GM13976 (cell line): ENCODE measurements around the gene EFNB1.

Experiments
- DNase-seq: peaks from one replicate; pipeline ENCODE4 v3.0.0; 2012; ENCODE audit warnings: low spot score
- in situ Hi-C: fragments of 300-500 bp; cut with MboI; formaldehyde crosslinking; loops from one replicate; pipeline ENCODE4 v1.12.0; 2022; ENCODE audit warnings: low sequenced_read_pairs, mixed read lengths, inconsistent platforms; ENCODE audit not compliant: unreplicated experiment
- TF ChIP-seq, protein P1 (sequence below): IDR thresholded peaks from 2 replicates; pipeline ENCODE4 v1.5.1; 2012; ENCODE audit warnings: borderline replicate concordance, mild to moderate bottlenecking; ENCODE audit not compliant: insufficient read depth; ENCODE audit errors: extremely low read depth, missing control alignments, control extremely low read depth

The EFNB1 gene

DNA sequence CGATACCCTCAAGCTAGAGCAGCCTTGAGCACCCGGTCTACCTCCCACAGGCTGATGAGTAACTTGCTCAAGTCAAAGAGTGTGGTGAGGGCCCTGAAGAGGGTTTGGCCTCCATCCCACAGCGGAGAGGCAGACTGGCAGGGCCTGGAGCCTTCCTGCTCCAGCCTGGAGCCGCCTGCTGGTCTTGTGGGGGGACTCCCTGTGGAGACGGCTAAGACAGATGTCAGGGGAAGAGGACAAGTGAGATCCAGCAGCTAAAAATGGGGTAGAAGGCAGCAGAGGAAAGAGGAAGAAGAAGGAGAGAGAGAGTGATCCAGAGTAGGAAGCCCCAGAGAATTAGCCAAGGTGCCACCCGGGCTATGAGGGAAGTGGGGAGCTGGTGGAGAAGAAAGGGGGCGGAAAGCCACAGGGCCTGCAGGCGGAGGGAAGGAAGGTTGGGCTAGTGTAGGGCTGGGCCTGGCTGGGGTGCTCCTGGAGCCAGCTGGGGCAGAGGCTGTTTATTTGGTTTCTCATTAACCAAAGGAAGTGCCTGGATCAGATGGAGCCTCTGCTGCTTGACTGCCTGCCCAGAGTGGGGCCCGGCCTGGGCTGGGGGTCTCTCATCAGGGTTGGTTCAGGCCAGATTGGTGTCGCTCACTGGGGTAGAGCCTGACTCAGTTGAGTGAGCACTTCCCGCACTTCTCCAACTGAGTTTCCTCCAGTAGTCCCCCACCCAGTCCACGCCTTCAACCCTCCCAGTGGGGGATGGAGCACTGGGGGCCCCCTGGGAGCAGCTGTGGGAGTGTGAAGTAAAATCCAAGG, 14.2 kb downstream of the EFNB1 start:
- in situ Hi-C loops, result no loop called here
- TF ChIP-seq, protein P1, sequence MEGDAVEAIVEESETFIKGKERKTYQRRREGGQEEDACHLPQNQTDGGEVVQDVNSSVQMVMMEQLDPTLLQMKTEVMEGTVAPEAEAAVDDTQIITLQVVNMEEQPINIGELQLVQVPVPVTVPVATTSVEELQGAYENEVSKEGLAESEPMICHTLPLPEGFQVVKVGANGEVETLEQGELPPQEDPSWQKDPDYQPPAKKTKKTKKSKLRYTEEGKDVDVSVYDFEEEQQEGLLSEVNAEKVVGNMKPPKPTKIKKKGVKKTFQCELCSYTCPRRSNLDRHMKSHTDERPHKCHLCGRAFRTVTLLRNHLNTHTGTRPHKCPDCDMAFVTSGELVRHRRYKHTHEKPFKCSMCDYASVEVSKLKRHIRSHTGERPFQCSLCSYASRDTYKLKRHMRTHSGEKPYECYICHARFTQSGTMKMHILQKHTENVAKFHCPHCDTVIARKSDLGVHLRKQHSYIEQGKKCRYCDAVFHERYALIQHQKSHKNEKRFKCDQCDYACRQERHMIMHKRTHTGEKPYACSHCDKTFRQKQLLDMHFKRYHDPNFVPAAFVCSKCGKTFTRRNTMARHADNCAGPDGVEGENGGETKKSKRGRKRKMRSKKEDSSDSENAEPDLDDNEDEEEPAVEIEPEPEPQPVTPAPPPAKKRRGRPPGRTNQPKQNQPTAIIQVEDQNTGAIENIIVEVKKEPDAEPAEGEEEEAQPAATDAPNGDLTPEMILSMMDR, result no peak
- DNase-seq, result no peak

DNA sequence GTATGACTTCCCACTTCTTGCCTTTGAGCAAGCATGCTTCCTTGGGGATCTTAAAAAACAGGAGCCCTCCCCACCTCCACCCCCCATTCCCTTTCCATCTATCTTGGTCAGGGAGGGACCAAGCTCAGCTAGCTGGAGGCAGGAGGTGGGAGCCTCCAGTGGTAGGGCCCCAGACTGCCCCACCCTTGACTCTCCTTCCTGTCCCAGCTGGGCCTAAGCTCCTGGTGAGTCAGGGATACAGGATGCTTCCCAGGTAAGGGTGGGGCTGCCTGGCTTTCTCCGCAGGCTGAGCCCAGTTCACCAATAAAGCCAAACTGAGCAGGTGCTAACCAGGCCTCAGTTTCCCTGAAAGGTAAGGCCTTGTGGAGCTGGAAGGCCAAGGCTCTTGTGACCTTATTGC, 15.2 kb downstream of the EFNB1 start:
- TF ChIP-seq, protein P1, result no peak
- DNase-seq, result no peak
- in situ Hi-C loops, result no loop called here

DNA sequence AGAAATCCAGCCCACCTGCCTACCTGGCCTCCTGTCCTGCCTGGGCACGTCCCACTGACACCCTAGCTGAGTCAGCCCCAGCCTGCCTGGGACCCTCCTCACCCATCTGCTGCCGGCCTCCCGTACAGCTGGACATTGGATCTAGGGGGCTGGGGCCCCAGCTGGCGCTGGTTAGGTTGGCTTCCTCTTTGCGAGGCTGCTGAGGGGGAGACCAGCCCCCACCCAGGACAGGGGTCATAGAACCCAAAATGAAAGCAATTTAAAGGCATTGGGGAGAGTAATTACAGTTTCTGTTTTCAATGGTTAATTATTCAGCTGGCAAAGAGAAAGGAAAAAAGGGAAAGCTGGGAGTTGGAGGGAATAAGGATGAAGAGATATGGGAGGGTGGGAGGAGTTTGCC, 15.8 kb downstream of the EFNB1 start:
- TF ChIP-seq, protein P1, result no peak
- in situ Hi-C loops, result no loop called here
- no peak for DNase-seq

DNA sequence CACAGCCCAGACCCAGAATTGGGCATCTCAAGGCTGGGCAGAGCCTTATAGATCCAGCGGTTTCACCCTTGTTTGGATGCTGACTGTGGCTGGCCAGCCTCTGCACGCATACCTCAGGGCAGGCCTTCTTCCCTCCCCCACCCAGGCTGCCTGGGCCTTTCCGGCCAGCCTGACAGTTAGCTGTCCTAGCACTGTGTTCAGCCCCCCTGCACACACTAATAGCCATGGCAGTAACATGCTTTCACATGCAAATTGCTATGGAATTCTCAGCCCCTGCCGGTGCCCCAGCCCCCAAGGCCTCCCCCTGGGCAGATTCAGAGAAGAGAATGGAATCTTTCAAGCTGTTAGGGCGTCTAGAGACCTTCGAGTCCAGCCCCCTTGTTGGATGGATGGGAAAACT, 17.7 kb downstream of the EFNB1 start:
- TF ChIP-seq, protein P1, result no peak
- in situ Hi-C loops, result no loop called here
- DNase-seq, result no peak

DNA sequence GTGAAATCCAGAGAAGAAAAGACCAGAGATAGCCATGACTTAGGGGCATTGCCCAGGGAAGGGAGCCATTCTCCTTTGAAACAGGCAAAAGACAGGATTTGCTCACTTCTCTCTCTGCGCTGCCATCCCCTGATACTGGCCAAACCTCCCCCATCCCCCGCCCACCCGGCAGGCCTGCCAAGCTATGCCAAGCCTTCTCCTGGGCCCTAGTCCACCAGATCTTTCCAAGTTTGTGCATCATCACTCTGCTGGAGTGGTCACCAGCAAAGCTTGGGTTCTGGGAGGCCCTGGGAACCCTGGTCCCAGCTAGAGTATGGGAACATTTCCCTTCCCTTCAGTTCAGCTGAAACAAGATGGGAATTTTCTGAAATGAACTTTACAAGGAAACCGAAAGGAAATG, 18.4 kb downstream of the EFNB1 start:
- DNase-seq, result no peak
- in situ Hi-C loops, result no loop called here
- TF ChIP-seq, protein P1, result no peak

DNA sequence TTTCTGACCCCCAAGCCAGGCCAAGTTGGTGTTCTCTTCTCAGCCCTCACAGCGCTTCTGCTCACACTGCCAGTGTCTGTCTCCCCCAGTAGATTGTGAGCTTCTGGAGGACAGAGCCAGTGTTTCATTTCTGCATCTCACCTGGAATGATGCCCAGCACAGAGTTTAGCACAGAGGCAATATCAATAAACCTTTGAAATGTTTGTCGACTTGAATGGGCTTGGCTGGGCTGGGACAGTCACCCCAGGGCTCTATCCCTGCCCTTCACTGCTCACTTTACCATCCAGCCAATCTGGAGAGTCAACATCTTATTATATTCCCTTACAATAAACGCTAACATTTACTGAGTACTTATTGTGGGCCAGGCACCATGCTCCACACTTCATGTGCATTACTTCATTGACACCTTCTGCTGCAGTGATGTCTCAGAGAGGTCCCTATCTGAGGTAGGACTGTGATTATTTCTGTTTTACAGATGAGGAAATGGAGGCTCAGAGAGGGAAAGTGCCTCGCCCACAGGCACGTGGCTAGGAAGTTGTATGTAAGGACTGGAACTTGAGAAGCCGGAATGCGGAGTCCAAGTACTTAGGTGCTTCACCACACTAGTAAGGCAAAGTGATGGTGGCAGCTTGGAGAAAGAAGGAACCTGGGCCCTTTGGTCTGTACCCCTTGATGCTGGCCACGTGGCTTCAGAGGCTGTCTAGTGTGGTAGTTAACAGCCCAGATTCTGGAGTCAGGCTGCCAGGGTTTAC, 19.5 kb downstream of the EFNB1 start:
- in situ Hi-C loops, result no loop called here
- TF ChIP-seq, protein P1, result no peak
- DNase-seq, result no peak

DNA sequence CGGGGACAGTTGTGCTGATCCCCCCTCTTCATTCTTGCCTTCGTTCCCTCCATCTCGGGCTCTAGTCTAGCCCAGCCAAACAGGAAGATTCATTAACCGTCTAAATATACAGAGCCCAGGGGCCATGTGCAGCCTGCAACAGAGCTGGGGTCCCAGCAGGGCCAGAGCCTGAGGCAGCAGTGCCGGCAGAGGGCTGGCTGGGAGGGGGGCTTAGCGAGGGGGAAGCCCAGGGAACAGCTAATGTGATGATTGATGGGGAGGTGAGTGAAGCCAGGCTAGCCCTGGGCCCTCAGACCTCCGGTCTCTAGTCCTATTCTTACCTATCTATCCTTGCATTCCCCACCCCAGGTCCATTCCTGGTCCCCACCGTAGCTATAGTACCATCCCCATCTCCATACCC, 22.3 kb downstream of the EFNB1 start:
- DNase-seq, result no peak
- TF ChIP-seq, protein P1, result no peak
- in situ Hi-C loops, result no loop called here
